Renal pelvis (tissue), 12 donors: ENCODE results near the gene LMBR1. TPM values are rescaled to one million over a fixed set of nuclear protein-coding genes. Genes with fewer than 3 reads are reported as not detected.
A peak's percentile ranks its signal among the peaks of the same experiment; 100 is the strongest.
"Not testable (repeated sequence)": the region's sequence is repeated elsewhere in the genome, so short reads cannot be mapped to it uniquely, and the experiment has no call there.

Experiments used
- DNase-seq: peaks from one replicate; pipeline ENCODE4 v3.0.0-alpha.2; 2013
- long read RNA-seq, 16 experiments: transcript quantifications; one replicate each; lab custom pipeline, GENCODE V29; 2026
- polyA plus RNA-seq, 3 donors: library from polyadenylated mRNA; unstranded; fragments of 120-200 nt; gene quantifications; one replicate each; pipeline ENCODE4 v1.2.1, GENCODE V29; 2013; ENCODE audit not compliant: insufficient read length in 3 of 3

LMBR1 gene
- polyA plus RNA-seq, result 10 to 100 TPM; 39.9 to 47.1 (median 43.1) TPM
- long read RNA-seq, donor 1, full-length matches to known transcripts, result 6 of 6 reads
- long read RNA-seq, donor 1, partial matches to known transcripts, result 0 of 6 reads
- long read RNA-seq, donor 1, other reads (novel, unspliced or antisense), result 0 of 6 reads
- long read RNA-seq, donor 2, full-length matches to known transcripts, result 5 of 5 reads
- long read RNA-seq, donor 2, partial matches to known transcripts, result 0 of 5 reads
- long read RNA-seq, donor 2, other reads (novel, unspliced or antisense), result 0 of 5 reads
- long read RNA-seq, donor 3, full-length matches to known transcripts, result 2 of 2 reads
- long read RNA-seq, donor 3, partial matches to known transcripts, result 0 of 2 reads
- long read RNA-seq, donor 3, other reads (novel, unspliced or antisense), result 0 of 2 reads
- long read RNA-seq, donor 4, full-length matches to known transcripts, result 5 of 5 reads
- long read RNA-seq, donor 4, partial matches to known transcripts, result 0 of 5 reads
- long read RNA-seq, donor 4, other reads (novel, unspliced or antisense), result 0 of 5 reads
- long read RNA-seq, donor 5, full-length matches to known transcripts, result 2 of 9 reads
- long read RNA-seq, donor 5, partial matches to known transcripts, result 7 of 9 reads
- long read RNA-seq, donor 5, other reads (novel, unspliced or antisense), result 0 of 9 reads
- long read RNA-seq, donor 6, full-length matches to known transcripts, result 3 of 3 reads
- long read RNA-seq, donor 6, partial matches to known transcripts, result 0 of 3 reads
- long read RNA-seq, donor 6, other reads (novel, unspliced or antisense), result 0 of 3 reads
- long read RNA-seq, donor 7, full-length matches to known transcripts, result 10 of 17 reads
- long read RNA-seq, donor 7, partial matches to known transcripts, result 7 of 17 reads
- long read RNA-seq, donor 7, other reads (novel, unspliced or antisense), result 0 of 17 reads
- long read RNA-seq, donor 8, full-length matches to known transcripts, result 1 of 9 reads
- long read RNA-seq, donor 8, partial matches to known transcripts, result 8 of 9 reads
- long read RNA-seq, donor 8, other reads (novel, unspliced or antisense), result 0 of 9 reads
- long read RNA-seq, donor 9, full-length matches to known transcripts, result 8 of 8 reads
- long read RNA-seq, donor 9, partial matches to known transcripts, result 0 of 8 reads
- long read RNA-seq, donor 9, other reads (novel, unspliced or antisense), result 0 of 8 reads
- long read RNA-seq, donor 10, full-length matches to known transcripts, result 2 of 2 reads
- long read RNA-seq, donor 10, partial matches to known transcripts, result 0 of 2 reads
- long read RNA-seq, donor 10, other reads (novel, unspliced or antisense), result 0 of 2 reads
- long read RNA-seq, donor 11, full-length matches to known transcripts, result 5 of 11 reads
- long read RNA-seq, donor 11, partial matches to known transcripts, result 6 of 11 reads
- long read RNA-seq, donor 11, other reads (novel, unspliced or antisense), result 0 of 11 reads
- long read RNA-seq, donor 12, full-length matches to known transcripts, result 12 of 12 reads
- long read RNA-seq, donor 12, partial matches to known transcripts, result 0 of 12 reads
- long read RNA-seq, donor 12, other reads (novel, unspliced or antisense), result 0 of 12 reads
- long read RNA-seq, donor 13, full-length matches to known transcripts, result 1 of 1 reads
- long read RNA-seq, donor 13, partial matches to known transcripts, result 0 of 1 reads
- long read RNA-seq, donor 13, other reads (novel, unspliced or antisense), result 0 of 1 reads
- long read RNA-seq, donor 14, full-length matches to known transcripts, result 3 of 8 reads
- long read RNA-seq, donor 14, partial matches to known transcripts, result 5 of 8 reads
- long read RNA-seq, donor 14, other reads (novel, unspliced or antisense), result 0 of 8 reads
- long read RNA-seq, donor 15, full-length matches to known transcripts, result 10 of 10 reads
- long read RNA-seq, donor 15, partial matches to known transcripts, result 0 of 10 reads
- long read RNA-seq, donor 15, other reads (novel, unspliced or antisense), result 0 of 10 reads
- long read RNA-seq, donor 16, full-length matches to known transcripts, result 5 of 10 reads
- long read RNA-seq, donor 16, partial matches to known transcripts, result 5 of 10 reads
- long read RNA-seq, donor 16, other reads (novel, unspliced or antisense), result 0 of 10 reads

GRCh38 chr7:156892821-156893706 is at the start of gene LMBR1:
LMBR1 (minus strand) TSS chr7:156893183; CDS start chr7:156892993, 190 bp downstream.
- DNase-seq, result peak; percentile 92

GRCh38 chr7:156942708-156943090 is 49.7 kb upstream of the LMBR1 start:
- DNase-seq, result no peak

- no peak for DNase-seq
Observed at GRCh38 chr7:156941393-156942182, 48.6 kb upstream of the LMBR1 start.

- no peak for DNase-seq
Observed at GRCh38 chr7:156940421-156941122, 47.6 kb upstream of the LMBR1 start.

GRCh38 chr7:156936766-156937165 is 43.8 kb upstream of the LMBR1 start:
- not testable (repeated sequence) for DNase-seq

- no peak for DNase-seq
Observed at GRCh38 chr7:156935250-156935649, 42.3 kb upstream of the LMBR1 start.

- no peak for DNase-seq
Observed at GRCh38 chr7:156932006-156932405, 39.0 kb upstream of the LMBR1 start.

GRCh38 chr7:156929789-156930539 is 37.0 kb upstream of the LMBR1 start:
- DNase-seq, result no peak

- no peak for DNase-seq
Observed at GRCh38 chr7:156928406-156928747, 35.4 kb upstream of the LMBR1 start.

GRCh38 chr7:156927571-156928405 is 34.8 kb upstream of the LMBR1 start:
- DNase-seq, result no peak

- DNase-seq, result not testable (repeated sequence)
Observed at GRCh38 chr7:156925821-156926220, 32.8 kb upstream of the LMBR1 start.

GRCh38 chr7:156922304-156922703 is 29.3 kb upstream of the LMBR1 start:
- not testable (repeated sequence) for DNase-seq

- not testable (repeated sequence) for DNase-seq
Observed at GRCh38 chr7:156920487-156921373, 27.7 kb upstream of the LMBR1 start.

GRCh38 chr7:156920076-156920475 is 27.1 kb upstream of the LMBR1 start:
- DNase-seq, result no peak
